HG02938 (cell line): Measurements from ENCODE around the gene IRX2.

ENCODE experiments used
- ATAC-seq: cut with Tn5 transposase; IDR thresholded peaks from one replicate; pipeline ENCODE4 v1.9.1; 2021; ENCODE audit warnings: mild to moderate bottlenecking, moderate library complexity; ENCODE audit not compliant: unreplicated experiment

The IRX2 gene

DNA sequence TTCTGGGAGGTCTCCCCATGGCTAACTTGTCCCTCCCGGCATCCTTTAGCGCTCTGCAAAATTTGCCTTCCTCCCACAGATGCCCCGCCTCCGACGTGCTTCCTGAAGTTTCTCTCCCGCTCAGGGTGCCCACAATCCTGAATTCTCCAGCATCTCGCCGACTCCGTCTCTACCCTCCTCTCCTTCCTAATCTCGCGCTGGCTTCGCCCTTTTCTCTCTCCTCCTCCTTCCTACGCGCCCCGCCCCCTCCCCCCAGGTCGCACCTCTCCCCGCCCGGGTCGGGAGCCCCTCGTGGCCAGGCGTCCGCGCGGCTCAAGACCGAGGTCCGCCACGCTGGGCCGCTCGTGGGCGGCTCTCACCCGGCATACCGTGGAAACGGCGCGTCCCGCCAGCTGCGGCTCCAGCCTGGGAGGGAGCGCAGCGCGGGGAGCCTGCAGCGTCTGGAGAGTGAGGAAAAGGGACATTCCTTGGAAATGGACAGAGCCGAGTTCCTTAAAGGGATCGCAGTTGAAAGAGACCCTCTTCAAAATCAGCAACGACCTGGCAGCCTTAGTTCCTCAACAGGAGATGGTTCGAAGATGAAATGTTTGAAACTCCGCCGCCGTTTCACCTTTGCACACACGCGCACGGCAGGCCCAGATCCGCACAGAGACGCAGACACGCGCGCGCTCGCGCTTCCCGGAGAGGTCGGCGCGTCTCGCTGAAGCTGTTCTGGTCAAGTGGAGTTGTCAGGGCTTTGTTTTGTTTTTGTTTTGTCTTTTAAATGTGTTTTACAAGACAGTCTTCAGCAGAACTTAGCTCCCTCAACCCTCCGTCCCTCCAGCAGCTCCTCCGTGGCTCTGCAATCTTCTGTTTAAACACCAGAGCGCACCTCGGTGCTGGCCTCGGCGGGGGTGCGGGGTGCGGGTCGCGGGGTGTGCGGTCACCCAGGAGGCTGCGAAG lies 5.0 kb upstream of the IRX2 start:
- no peak for ATAC-seq

DNA sequence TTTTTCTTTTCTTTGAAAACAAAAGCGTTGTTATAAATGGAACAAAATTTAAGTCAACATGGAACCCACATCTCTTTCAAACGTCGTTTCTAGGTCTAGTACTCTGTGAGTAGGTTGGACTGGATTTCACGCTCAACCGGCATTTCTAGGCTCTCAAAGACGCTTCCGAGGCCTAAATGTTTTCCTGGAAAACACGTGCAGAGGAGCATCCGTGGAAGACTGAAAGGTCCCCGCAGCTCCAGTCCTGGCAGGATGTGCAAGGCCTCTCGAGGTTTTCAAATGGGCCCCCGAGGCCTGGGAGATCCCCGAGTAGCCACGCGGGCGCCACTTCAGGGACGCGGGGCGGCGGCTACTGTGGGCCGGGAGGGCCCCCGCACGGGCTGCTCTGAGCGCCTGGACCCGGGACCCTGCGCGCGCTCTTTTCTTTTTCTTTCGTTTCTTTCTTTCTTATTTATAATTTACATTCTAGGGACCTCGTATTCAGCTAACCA lies 4.2 kb upstream of the IRX2 start:
- ATAC-seq = no peak

DNA sequence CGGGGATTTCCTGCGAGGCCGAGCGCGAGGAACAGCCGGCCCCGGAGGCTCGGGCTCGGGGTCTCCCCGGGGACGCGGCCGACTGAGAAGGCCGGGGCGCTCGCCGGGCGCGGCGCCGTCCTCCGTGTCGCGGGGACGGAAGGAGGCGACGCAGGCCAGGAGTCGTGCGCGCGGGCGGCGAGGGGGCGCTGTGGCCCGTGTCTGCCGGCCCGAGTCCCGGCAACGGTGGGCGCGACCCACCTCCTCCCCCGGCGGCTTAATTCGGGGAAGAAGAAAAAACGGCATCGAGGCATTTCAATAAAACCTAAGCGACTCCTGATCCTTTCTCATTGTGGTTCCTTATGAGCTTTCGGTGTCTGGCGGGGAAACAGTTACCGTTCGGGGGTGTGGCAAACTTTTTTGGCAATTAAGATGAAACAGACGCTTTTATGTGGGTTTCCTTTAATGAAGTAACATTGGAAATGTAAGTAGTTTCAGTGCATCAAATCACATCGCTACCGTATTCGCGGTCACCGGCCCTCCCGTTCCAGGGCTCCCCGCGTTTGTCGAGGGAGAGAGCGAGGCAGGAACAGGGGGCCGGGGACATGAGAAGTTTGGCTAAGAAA lies 3.7 kb upstream of the IRX2 start:
- no peak for ATAC-seq

DNA sequence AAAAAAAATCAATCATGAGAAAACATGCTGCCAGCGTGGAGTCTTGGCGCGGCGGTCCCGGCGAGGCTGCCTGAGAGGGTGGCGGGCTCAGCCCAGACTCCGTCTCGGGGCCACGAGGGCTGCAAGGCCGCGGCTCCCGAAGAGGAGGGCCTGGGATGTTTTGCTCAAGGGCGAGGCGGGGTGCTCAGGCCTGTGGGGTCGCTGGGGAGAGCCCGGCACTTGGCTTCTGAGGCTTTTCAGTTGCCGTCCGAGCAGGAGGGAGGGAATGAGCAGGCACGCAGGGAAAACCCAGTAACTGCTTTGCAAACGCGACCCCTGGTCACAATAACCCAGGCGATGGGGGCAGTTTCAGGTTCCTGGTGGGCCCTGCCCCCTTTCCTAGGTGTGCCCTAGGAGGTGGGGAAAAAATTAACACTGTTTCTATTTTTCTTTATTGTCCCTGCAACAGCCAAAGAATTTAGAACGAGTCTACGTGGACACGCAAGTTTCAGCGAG lies 3.2 kb upstream of the IRX2 start:
- ATAC-seq = no peak

DNA sequence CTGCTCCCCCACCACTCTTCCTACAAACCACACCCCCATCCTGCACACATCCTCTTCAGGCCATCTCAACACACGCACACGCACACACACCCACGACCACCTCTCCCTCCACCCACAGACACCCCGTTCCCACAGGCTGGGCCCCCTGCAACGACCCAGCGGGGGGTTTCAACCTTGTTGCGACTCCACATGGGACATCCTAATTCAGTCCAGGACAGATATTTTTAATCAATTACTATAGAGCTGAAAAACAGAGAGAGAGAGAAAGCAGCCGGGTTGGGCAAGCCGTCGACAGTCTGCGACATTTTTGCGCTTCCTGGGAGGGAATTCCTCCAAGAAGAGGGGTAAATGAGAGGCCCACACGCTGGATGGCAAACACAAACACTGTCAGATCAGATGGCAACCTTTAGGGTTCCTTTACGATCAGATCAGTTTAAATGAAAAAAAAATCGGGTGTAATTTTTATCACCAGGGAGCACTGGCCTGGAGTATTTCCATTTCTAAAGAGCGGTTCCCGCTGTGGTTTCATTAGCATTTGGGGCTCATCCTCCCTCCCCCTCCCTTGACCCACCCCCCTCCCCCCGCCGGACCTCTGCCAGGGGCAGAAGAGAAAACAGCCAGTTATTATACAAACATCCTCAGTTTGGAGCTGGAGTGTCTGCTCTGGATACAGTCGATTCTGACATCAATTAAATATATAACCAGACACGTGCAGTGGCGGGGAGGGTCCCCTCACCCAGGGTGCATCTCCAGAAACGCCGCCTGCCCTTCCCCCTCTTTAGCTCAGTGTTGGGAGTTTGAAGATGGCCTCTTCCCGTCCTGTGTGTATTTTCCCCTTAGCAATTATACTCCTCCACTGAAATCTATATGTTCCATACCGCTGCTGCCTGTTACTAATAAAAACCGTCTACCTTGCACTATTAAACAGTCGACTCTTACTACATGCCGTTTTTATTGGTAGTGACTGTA lies 2.3 kb upstream of the IRX2 start:
- no peak for ATAC-seq

DNA sequence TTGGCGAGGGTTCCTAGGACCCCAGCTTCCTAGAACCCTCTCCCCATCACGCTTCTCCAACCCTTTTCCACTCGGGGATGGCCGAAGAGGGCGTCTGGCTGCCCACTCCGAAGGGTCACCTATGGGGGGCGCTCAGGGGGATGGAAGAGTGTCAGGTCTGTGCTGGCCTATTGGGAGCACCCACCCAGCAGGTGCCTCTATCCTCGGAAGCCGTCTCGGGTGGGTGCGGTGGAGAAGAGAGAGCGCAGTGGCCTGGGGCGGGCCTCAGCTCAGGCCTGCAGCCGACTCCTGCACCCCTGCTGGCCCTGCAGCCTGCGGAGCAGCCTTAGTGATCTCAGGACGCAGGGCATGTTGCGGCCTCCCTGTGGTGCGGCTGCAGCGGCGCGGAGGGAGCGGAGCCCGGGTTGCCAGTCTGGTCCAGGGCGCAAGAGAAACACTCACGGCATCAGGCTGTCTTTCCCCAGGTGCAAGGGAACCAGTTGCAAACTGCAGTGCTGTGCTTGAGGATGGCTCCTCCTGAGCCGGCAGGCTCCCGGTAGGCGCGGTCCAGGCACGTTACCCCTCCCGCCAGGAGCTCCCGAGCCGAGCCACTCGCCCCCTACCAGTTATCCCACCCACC lies 1.5 kb upstream of the IRX2 start:
- ATAC-seq = no peak

DNA sequence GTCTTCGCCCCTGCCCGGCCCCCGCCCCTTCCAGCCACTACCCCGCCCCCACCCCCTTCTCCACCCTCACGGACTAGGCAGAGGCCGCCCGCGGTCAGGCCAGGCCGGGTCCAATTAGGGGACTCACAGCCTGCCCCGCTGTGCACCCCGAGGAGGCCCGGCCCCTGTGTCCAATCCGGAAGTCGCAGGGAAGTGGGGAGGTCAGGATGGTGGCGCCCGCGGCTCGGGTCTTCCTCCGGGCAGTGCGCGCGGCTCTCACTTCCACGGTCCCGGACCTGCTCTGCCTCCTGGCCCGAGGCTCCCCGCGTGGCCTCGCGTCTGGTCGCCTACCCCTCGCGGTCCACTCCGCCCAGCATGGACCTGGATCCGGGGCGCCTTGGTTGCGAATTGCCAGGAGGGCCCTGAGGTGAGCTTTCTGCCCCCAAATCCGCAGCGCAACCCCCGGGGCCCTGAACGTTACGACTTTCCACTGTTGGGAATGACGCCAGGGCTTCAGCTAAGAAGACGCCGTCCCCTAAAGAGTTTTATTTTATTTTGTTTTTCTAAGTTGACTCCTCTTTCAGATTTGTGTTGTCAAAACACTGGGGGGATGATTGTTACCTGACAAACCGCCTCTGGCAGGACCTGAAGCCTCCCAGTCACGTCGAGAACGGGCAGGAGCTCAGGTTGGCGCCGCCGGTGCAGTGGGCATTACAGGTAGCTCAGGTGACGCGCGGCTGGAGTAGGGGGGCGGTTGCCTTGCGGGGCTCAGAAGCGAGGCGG lies 763 bp upstream of the IRX2 start:
- no peak for ATAC-seq

DNA sequence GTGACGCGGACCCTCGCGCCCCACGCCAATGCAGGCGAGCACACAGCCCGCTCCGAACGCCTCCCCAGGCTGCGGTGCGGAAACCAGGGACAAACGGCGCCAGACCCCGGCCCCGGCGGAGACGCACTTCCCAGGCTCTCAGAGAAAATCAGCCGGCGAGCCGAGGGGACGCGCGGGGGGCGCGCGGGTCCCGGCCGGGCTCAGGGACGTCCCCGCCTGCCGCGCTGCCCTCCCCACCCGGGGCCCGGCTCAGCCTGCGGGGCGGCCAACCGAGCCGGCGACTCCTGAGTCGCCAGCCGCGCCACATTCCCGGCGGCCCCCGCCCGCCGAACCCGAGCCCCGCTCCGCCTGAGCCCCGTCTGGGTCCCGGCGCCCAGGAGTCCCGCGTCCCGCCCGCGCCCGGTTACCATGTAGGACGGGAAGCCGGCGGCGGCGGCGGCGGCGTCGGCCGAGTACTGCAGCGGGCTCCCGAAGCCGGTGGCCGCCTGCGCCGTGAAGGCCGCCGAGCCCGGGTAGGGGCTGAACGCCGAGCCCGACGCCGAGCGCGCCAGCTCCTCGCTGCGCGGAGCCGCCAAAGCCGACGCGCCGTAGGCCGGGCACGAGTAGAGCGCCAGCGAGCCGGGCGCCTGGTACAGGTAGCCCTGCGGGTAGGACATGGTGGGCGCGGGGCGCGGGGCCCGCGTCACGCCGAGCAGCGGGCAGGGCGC lies 566 bp downstream of the IRX2 start:
- no peak for ATAC-seq

DNA sequence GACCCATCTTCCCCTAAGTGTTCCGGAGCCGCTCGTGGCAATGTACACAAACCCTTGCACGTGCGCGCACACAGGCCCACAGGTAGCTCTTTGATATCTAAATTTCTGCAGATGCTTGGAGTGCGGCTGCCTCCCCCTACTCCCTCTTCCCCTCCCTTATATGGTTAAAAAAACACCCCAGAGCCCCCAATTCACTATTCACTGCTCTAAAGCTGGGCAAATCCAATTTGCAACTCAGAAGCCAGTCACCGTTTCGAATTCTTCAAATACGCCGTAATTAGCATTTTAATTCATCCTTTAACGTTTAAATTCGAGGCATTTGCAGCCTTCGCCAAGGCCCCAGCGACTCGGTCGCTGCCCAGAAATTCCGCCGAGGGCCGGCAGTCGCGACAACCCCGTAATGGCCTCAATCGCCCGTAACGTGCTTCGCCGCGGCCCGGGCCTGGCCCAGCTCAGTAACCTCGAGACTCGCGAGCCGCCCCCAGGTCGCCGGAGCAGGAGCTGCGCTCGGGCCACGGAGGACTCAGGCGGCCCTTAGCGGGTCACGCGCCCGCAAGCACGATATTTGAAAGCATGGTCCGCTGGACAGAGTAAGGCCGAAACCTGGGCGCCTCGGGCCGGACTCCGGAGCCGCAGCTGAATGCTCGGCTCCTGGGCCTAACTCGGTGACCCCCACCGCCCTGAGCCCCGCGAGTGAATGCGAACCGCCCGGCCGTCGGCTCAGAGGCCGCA lies 1.3 kb downstream of the IRX2 start:
- no peak for ATAC-seq

DNA sequence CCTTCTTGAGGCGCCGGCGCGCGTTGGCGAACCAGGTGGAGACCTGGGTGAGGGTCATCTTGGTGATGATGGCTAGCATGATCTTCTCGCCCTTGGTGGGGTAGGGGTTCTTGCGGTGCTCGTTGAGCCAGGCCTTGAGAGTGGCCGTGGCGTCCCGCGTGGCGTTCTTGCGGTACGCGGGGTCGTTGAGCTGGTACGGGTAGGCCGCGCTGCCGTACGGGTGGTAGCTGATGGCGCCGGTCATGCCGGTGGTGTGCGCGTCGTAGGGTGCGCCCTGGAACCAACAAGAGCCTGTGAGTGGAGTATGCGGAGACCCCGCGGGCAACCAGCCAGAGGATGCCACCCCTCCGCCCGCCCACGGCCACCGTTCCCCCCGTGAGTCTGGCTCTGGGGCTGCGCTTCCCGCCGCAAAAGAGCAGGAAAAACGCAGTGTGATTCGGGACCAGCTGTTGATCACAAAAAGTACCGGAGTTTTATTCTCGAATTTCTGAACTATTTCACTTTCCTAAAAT lies 1.9 kb downstream of the IRX2 start:
- ATAC-seq = no peak

DNA sequence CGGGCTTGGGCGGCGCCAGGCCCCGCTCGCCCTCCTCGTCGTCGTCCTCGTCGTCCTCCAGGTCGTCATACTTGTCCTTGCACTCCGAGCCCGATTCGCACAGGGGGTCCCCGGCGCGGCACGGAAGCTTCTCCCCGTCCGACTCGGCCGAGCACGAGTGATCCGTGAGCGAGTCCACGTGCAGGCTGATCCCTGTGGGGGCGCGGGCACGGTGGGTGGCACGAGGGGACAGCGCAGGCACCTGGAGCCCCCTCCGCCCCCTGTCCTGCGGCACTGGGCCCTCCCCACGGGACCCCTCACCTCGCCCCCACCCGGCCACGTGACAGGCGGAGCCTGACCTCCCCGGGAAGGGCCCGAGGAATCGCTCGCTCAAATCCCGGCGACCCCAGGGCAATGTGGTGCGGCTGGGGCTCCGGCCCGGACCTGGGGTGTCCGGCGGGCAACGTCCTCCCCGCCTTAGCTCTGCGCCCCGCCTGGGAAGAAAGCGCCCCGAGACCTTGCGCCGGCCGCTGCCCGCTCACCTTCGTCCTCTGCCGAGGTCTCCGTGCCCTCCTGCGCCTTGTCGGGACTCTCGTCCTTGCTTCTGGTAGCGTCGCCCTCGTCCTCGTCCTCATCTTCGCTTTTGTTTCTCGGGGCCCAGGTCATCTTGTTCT lies 2.5 kb downstream of the IRX2 start:
- no peak for ATAC-seq

DNA sequence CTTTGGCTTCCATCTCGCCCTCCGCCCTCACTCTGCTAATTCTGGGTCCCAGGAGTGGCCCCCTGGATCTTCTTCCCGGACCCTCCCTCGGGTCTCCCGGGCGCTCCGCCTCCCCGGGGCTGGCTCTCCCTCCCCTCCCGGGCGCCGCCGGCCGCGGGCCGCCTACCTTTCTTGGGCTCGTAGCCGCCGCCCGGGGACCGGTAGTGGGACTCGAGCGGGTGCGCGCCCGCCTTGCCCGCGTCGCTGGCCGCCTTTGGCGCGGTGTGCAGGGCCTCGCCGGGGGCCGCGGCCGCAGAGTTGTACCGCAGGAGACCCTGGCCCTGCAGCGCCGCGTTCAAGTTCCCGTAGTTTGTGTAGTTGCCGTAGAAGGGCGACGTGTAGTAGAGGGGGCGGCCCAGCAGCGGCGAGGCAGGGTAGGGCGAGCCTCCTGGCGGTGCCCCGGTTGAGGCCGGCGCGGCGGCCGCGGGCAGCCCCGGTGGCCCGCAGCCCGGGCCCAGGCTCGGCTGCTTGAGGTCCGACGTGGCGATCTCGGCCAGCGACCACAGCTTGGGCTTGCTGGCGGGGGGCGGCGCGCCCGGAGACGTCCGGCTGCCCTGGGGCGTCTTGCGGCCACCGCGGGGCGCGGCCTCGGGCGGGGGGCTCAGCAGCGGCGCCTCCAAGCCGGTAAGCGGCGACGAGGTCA lies 3.2 kb downstream of the IRX2 start:
- no peak for ATAC-seq

DNA sequence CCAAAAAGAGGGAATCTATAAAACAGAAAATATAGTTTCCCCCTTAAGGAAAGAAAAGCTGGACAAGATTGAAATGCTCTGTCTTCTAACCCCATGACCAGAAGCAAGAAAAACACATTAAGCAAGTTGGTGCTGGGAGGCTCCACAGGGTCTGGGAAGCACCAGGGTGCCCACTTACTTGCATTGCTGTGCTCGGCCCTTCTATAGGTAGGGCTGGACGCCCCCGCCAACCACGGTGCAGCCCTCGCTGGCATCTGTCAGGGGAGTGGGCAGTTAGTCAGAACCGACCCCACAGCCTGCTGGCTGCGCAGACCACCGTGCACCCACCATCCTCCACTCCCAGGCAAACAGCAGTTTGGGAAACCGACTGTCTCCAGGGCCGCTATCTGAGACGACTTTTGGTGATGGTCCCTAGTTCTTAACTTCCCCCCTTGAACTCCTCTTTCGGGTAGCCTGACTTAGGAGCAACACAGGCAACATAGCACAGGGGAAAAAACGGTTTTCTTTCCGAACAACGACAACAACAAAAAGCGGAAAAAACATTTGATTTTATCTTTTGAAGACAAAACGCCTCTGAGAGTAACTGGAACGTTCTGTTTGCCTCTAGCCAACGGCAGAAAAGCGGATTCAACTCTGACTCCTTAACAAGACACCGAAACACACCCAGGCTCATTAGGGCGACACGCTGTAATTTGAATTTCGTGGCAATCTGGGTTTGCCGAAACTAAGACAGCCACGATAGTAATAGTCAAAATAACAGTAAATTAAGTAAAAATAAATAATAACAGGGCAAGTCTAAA lies 3.9 kb downstream of the IRX2 start:
- ATAC-seq = no peak

DNA sequence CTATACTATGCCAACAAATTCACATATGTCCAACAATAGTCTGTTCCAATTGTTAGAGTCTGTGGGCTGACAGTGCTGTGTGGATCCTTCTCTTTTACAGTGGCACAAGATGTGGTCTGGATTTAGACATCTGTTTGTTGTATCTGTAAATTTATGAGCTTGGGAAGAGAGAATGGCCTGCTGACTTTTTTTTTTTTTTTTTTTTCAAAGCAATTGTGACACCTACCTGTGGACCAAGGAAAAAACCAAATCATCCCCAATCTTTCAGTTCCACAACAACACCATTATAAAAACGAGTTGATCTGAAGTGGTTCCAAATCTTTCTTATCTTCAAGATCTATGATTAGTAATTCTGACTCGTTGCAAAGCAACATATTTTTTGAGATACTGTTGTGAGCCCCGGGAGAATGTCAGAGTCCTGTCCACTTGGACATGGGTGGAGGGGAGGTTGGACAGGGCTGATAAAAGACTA lies 4.9 kb downstream of the IRX2 start:
- no peak for ATAC-seq

DNA sequence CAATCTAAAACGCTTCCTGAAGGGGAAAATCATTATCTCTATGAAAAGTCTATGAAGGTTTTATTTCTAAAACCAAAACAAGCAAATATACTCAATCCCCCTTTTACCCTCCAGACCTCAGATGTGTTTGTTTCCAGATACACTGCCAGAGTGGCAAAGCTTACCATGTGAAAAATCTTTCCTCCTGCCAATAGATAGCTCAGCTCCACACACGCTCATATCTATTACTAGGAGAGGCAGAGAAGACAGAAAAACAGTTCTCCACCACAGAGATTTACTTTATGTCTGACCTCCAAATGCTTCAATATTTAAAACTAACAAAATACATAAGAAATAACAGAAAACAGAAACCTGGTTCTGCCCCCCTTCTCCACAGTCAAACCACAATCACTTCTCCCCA lies 7.0 kb downstream of the IRX2 start:
- no peak for ATAC-seq
